Keratinocyte (primary cell): ENCODE measurements around the gene ADAMTS17.

Experiments used
- CTCF ChIP-seq, 3 experiments: IDR thresholded peaks in 1 of 3; conservative IDR thresholded peaks in 1 of 3; optimal IDR thresholded peaks in 1 of 3; 2 replicates in 2 of 3; 3 replicates in 1 of 3; pipeline versions ENCODE3 to v1.5.1; 2011; ENCODE audit warnings: low read length in 3 of 3, mild to moderate bottlenecking in 3 of 3, moderate library complexity in 2 of 3, control low read depth in 1 of 3, inconsistent platforms in 1 of 3; ENCODE audit not compliant: insufficient read depth in 2 of 3; ENCODE audit errors: extremely low read depth in 1 of 3
- EZH2 ChIP-seq: IDR thresholded peaks from one replicate; pipeline ENCODE4 v1.6.1; 2012; ENCODE audit warnings: inconsistent platforms, mild to moderate bottlenecking, low read length, moderate library complexity

DNA sequence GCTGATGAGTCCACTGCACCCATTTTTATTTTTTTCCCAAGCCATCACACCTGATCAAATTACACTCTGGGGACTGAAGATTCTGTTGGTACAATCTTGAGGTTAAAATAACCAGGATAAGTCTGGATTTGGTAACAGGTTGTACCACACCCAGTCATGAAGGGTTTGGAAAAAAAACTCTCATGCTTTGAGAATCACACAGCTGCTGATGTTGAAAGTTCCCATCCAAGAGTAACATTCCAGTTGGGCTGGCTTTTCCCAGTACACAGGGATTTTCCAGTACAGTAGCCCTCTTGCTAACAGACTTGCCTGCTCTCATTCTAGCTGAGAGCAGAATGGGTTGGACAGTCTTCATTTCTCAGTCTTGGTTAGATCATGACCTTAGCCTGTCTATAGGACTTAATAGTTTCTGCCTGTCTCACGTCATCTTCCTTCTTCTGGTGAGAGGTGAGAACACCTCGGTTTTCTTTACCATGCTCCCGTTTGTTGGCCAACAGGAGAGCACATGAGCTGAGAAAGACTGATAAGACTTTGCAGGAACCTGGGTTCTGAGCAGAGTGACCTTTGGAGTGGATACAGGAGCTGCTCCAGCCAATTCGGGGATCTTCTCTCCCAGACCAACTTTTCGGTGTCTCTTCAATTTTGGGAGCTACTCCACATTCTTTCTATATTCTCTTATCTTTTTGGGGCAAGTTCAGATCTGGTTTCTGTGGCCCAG lies 308.5 kb downstream of the ADAMTS17 start:
- TF ChIP-seq CTCF (optimal IDR thresholded peaks at IDR 0.05 in 1 of 3, IDR thresholded peaks at IDR 0.05 in 1 of 3, conservative IDR thresholded peaks at IDR 0.05 in 1 of 3; ENCODE audit: extremely low read depth in 1 of 3, insufficient read depth in 2 of 3, low read length in 3 of 3) = no peak
- no peak for TF ChIP-seq EZH2
